PC-3 (cell line): Measurements from ENCODE around the gene PDZD7.

Experiments used
- CTCF ChIP-seq: fragments of 300-600 bp; sonication (generic); conservative IDR thresholded peaks from 2 replicates; pipeline ENCODE4 v1.5.1; 2017; ENCODE audit warnings: antibody characterized with exemption, low read depth, mild to moderate bottlenecking, low read length
- EZH2 ChIP-seq: fragments of 300-600 bp; sonication (generic); IDR thresholded peaks from one replicate; pipeline ENCODE4 v1.6.1; 2017; ENCODE audit warnings: antibody characterized with exemption, mild to moderate bottlenecking, low read length; ENCODE audit not compliant: unreplicated experiment
- EZH2phosphoT487 ChIP-seq: fragments of 300-600 bp; sonication (generic); IDR thresholded peaks from 2 replicates; pipeline ENCODE4 v1.6.1; 2018; ENCODE audit warnings: mild to moderate bottlenecking, antibody characterized with exemption, low read length, borderline replicate concordance

- no peak for TF ChIP-seq CTCF
- no peak for TF ChIP-seq EZH2
- no peak for TF ChIP-seq EZH2phosphoT487
Measured at GRCh38 chr10:100979791-100980272, 51.1 kb downstream of the PDZD7 start.
